Activated naive CD8-positive, alpha-beta T cell (primary cell): ENCODE data around the gene FAM163A.

Experiments used
- H3K27ac Mint-ChIP-seq: one replicate; pipeline ENCODE4 v1.8.0; 2021; ENCODE audit warnings: mixed read lengths
- H3K27me3 Mint-ChIP-seq: one replicate; pipeline ENCODE4 v1.8.0; 2021; ENCODE audit warnings: mixed read lengths
- H3K36me3 Mint-ChIP-seq: one replicate; pipeline ENCODE4 v1.8.0; 2021; ENCODE audit warnings: mixed read lengths
- H3K4me1 Mint-ChIP-seq: one replicate; pipeline ENCODE4 v1.8.0; 2021; ENCODE audit warnings: low read depth, mixed read lengths
- H3K4me3 Mint-ChIP-seq: one replicate; pipeline ENCODE4 v1.8.0; 2021; ENCODE audit warnings: mild to moderate bottlenecking, mixed read lengths
- H3K9me3 Mint-ChIP-seq: one replicate; pipeline ENCODE4 v1.8.0; 2021; ENCODE audit warnings: low read depth, mixed read lengths

FAM163A gene

DNA sequence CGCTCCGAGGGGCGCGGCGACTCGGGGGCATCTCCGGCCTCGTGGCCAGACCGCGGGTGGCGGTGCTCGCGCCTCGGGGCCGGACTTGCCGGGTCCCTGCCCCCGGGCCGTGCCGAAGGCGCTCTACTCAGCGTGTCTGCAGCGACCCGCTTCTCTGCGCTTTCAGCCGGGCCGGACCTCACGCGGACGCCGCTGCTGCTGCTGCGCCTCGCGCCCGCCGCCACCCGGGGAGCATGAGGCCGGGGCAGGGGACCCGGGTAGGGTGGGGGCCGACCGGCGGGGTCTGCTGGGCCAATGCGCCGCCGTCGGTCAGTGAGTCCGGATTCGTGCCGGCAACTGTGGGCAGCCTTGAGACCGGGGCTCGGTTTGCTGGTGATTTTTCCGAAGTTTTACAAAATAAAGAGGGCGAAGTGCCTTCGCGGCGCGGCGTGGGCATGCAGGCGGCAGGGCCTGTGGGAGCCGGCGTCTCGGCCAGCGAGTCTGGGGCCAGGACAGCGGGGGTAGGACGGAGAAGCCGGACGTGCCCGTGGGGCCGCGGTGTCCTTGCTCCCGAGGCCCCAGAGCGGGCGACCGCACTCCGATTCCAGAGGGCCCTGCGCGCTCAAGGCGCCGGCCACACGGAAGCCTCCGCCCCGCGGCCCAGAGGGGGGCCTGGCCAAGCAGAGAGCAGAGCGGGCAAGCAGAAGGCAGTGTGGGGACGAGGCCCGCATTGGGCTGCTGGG lies 749 bp downstream of the FAM163A start:
- Mint-ChIP-seq H3K27me3 (peaks cover 50% of the 10 kb centered on the region), H3K36me3 (no peaks in the 10 kb centered on the region), H3K4me3 (no peak overlapping the region), H3K9me3 (no peaks in the 10 kb centered on the region), H3K4me1 (peaks cover 11% of the 10 kb centered on the region), H3K27ac (no peak overlapping the region)

GRCh38 chr1:179744401-179745130 lies 1.5 kb downstream of the FAM163A start:
- Mint-ChIP-seq H3K4me3 (no peak overlapping the region), H3K9me3 (no peaks in the 10 kb centered on the region), H3K27ac (no peak overlapping the region), H3K36me3 (no peaks in the 10 kb centered on the region), H3K27me3 (peaks cover 48% of the 10 kb centered on the region), H3K4me1 (peaks cover 11% of the 10 kb centered on the region)

DNA sequence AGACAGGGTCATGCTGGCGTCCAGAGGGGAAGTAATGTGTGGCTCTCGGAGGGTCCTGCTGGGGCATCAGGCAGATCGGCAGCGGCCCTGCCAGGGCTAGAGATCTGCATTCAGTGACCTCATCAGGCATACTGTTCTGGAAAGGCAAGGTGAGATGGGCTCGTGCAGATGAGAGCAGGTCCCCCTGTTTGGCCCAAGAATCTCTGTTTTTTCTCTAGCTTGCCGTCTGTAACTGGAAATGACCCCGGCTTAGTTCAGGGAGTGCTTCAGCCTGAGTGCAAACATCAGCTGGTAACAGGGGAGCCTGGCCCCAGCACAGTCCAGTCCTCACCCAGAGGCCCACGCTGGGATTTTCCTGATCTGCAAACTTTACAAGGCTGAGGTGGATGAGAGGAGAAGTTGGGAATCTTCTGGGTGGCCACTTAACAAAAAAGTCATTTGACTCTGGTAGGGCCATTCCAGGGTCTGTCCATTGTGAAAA lies 2.1 kb downstream of the FAM163A start:
- H3K36me3 Mint-ChIP-seq, result no peaks in the 10 kb centered on the region
- H3K4me3 Mint-ChIP-seq, result no peak overlapping the region
- no peaks in the 10 kb centered on the region for H3K9me3 Mint-ChIP-seq
- peaks cover 11% of the 10 kb centered on the region for H3K4me1 Mint-ChIP-seq
- H3K27me3 Mint-ChIP-seq, result peaks cover 44% of the 10 kb centered on the region
- no peak overlapping the region for H3K27ac Mint-ChIP-seq

DNA sequence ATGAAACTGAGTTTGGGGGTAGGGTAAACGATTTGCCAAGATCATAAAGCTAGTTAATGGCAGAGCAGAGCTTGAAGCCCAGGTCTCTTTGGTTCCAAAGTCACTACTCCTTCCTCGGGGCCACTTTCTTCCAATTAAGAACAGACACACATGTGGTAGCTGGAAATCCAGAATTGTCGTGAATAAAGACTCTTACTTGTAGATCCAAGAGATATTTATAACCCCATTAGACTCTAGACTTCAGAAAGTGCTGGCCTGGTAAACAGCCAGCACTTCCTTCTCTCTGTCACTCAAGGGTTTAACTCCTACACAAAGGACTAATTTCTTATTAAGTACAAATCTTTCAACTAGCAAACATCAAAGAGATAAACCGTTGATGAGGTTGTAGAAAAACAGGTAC lies 2.7 kb downstream of the FAM163A start:
- Mint-ChIP-seq H3K9me3 (no peaks in the 10 kb centered on the region), H3K4me1 (peaks cover 11% of the 10 kb centered on the region), H3K4me3 (no peak overlapping the region), H3K36me3 (no peaks in the 10 kb centered on the region), H3K27me3 (peaks cover 39% of the 10 kb centered on the region), H3K27ac (no peak overlapping the region)

- Mint-ChIP-seq H3K4me1 (peaks cover 3% of the 10 kb centered on the region), H3K9me3 (peaks cover 4% of the 10 kb centered on the region), H3K27ac (no peak overlapping the region), H3K4me3 (no peak overlapping the region), H3K36me3 (no peaks in the 10 kb centered on the region), H3K27me3 (peaks cover 24% of the 10 kb centered on the region)
These were observed 4.5 kb downstream of the FAM163A start for GRCh38 chr1:179747611-179748010.

GRCh38 chr1:179748772-179749171 lies 5.7 kb downstream of the FAM163A start:
- H3K27me3 Mint-ChIP-seq, result peaks cover 21% of the 10 kb centered on the region
- H3K4me1 Mint-ChIP-seq, result no peaks in the 10 kb centered on the region
- H3K9me3 Mint-ChIP-seq, result peaks cover 4% of the 10 kb centered on the region
- H3K4me3 Mint-ChIP-seq, result no peak overlapping the region
- no peak overlapping the region for H3K27ac Mint-ChIP-seq
- no peaks in the 10 kb centered on the region for H3K36me3 Mint-ChIP-seq

DNA sequence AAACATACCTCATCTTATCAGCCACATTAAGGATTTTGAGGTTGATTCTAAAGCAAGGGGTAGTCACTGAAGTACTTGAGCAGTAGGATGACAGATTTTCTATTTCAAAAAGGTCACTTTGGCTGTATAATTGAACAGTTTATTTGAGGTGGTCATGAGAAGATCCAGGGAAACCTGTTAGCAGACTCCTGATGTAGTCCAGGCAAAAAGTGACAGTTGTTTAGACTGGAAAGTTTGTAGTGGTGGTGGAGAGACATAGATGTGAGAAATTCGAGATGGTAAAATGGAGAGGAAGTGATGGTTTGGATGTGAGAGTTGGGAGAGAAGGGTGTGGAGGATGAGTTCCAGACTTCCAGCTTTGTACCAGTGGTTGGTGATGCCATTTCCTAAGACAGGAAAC lies 7.5 kb downstream of the FAM163A start:
- Mint-ChIP-seq H3K9me3 (peaks cover 4% of the 10 kb centered on the region), H3K27me3 (peaks cover 12% of the 10 kb centered on the region), H3K27ac (no peak overlapping the region), H3K4me1 (no peaks in the 10 kb centered on the region), H3K36me3 (no peaks in the 10 kb centered on the region), H3K4me3 (no peak overlapping the region)

GRCh38 chr1:179753061-179753460 lies 10.0 kb downstream of the FAM163A start:
- H3K27me3 Mint-ChIP-seq, result peaks cover 4% of the 10 kb centered on the region
- H3K27ac Mint-ChIP-seq, result no peak overlapping the region
- H3K9me3 Mint-ChIP-seq, result peaks cover 4% of the 10 kb centered on the region
- H3K36me3 Mint-ChIP-seq, result no peaks in the 10 kb centered on the region
- H3K4me3 Mint-ChIP-seq, result no peak overlapping the region
- H3K4me1 Mint-ChIP-seq, result no peaks in the 10 kb centered on the region

GRCh38 chr1:179754041-179754624 lies 11.0 kb downstream of the FAM163A start:
- Mint-ChIP-seq H3K4me3 (no peak overlapping the region), H3K27me3 (peaks cover 4% of the 10 kb centered on the region), H3K36me3 (no peaks in the 10 kb centered on the region), H3K9me3 (peaks cover 4% of the 10 kb centered on the region), H3K27ac (no peak overlapping the region), H3K4me1 (no peaks in the 10 kb centered on the region)

GRCh38 chr1:179757933-179758332 lies 14.8 kb downstream of the FAM163A start:
- no peak overlapping the region for H3K27ac Mint-ChIP-seq
- H3K9me3 Mint-ChIP-seq, result no peaks in the 10 kb centered on the region
- no peaks in the 10 kb centered on the region for H3K36me3 Mint-ChIP-seq
- no peak overlapping the region for H3K4me3 Mint-ChIP-seq
- no peaks in the 10 kb centered on the region for H3K27me3 Mint-ChIP-seq
- H3K4me1 Mint-ChIP-seq, result no peaks in the 10 kb centered on the region

DNA sequence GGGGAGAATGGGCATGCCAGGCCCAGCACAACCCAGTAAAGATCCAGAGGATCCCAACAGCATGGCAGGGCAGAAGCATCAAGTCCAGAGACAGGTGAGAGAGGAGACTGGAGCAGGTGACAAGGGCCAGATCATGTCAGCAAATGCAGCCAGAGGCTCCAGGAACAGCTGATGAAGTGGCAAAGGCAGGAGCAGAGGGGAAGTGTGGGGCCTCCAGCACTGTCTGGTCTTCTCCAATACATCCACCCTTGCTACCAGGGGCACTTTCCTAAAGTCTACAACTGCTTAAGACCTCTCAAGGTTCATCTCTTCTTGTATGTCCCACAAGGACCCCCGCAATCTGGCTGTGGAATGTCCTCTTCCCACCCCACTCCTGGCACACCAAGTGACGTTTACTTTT lies 17.4 kb downstream of the FAM163A start:
- no peak overlapping the region for H3K4me3 Mint-ChIP-seq
- no peaks in the 10 kb centered on the region for H3K36me3 Mint-ChIP-seq
- no peaks in the 10 kb centered on the region for H3K27me3 Mint-ChIP-seq
- no peaks in the 10 kb centered on the region for H3K4me1 Mint-ChIP-seq
- no peaks in the 10 kb centered on the region for H3K9me3 Mint-ChIP-seq
- no peak overlapping the region for H3K27ac Mint-ChIP-seq

DNA sequence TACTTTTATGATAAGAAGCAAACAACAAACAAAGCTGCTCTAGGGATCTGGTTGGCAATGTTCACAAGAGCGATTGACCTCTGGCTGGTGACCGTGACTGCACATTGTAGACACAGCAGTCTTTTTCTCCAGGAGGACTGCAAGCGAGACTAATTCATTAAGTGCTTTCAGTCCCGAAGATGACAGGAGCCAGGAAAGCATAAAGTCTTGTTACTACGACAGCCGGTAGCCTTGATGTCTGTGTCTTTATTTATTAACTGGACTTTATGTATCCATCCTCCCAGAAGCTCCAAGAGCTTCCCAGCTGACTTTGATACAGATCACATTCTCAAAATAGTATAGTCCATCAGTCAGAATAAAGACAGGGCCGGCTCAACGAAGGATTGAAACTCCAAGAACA lies 18.2 kb downstream of the FAM163A start:
- no peak overlapping the region for H3K27ac Mint-ChIP-seq

GRCh38 chr1:179761846-179762640 lies 19.0 kb downstream of the FAM163A start:
- no peaks in the 10 kb centered on the region for H3K9me3 Mint-ChIP-seq
- no peaks in the 10 kb centered on the region for H3K27me3 Mint-ChIP-seq
- H3K4me3 Mint-ChIP-seq, result no peak overlapping the region
- no peaks in the 10 kb centered on the region for H3K4me1 Mint-ChIP-seq
- H3K36me3 Mint-ChIP-seq, result no peaks in the 10 kb centered on the region
- no peak overlapping the region for H3K27ac Mint-ChIP-seq

More for the DNA sequence above, 18.2 kb downstream of the FAM163A start:
- no peaks in the 10 kb centered on the region for H3K9me3 Mint-ChIP-seq
- no peak overlapping the region for H3K4me3 Mint-ChIP-seq
- no peaks in the 10 kb centered on the region for H3K4me1 Mint-ChIP-seq
- H3K27me3 Mint-ChIP-seq, result no peaks in the 10 kb centered on the region
- no peaks in the 10 kb centered on the region for H3K36me3 Mint-ChIP-seq

GRCh38 chr1:179767177-179767581 lies 24.1 kb downstream of the FAM163A start:
- H3K4me1 Mint-ChIP-seq, result no peaks in the 10 kb centered on the region
- no peaks in the 10 kb centered on the region for H3K36me3 Mint-ChIP-seq
- no peak overlapping the region for H3K27ac Mint-ChIP-seq
- peaks cover 4% of the 10 kb centered on the region for H3K27me3 Mint-ChIP-seq
- H3K4me3 Mint-ChIP-seq, result no peak overlapping the region
- H3K9me3 Mint-ChIP-seq, result no peaks in the 10 kb centered on the region

DNA sequence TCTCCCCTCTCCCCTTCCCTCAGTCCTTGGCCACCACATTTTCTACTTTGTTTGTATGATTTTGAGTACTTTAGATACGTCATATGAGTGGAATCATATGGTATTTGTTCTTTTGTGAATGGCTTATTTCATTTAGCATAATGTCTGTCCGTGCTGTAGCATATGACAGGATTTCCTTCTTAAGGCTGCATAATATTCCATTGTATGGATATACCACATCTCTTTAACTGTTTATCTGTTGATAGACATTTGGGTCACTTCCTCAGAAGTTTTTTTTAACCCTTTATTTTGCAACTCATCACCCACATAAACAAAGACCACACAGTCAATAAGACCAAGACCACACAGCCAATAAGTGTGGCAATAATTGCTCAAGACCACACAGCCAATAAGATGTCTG lies 24.9 kb downstream of the FAM163A start:
- Mint-ChIP-seq H3K4me1 (no peaks in the 10 kb centered on the region), H3K36me3 (no peaks in the 10 kb centered on the region), H3K27me3 (peaks cover 4% of the 10 kb centered on the region), H3K9me3 (no peaks in the 10 kb centered on the region), H3K27ac (no peak overlapping the region), H3K4me3 (no peak overlapping the region)
